ENCODE measurements around the gene P4HB.

Gene P4HB

GRCh38 chr17:81813371-81813684 lies 47.0 kb downstream of the P4HB start:
- DNase-seq (ENCODE audit: low read depth in 1 of 2, low spot score in 1 of 2): no peak
- Histone ChIP-seq H3K4me3 (replicated peaks; ENCODE audit: insufficient read depth, low read length) (no peak overlapping the region), H3K27me3 (ENCODE audit: insufficient read depth, poor library complexity, severe bottlenecking) (peaks cover 2% of the 10 kb centered on the region), H3K27ac (replicated peaks) (no peak overlapping the region)
- TF ChIP-seq POLR2AphosphoS5 (IDR thresholded peaks at IDR 0.05; ENCODE audit: low read depth): no peak
- no peak for TF ChIP-seq SPI1 (IDR thresholded peaks at IDR 0.05; ENCODE audit: borderline replicate concordance, low read depth)
- no peak for TF ChIP-seq CTCF (IDR thresholded peaks at IDR 0.05; ENCODE audit: insufficient read depth, low read length)
- TF ChIP-seq GABPA (IDR thresholded peaks at IDR 0.05; ENCODE audit: low read depth): no peak
- TF ChIP-seq, protein P1, sequence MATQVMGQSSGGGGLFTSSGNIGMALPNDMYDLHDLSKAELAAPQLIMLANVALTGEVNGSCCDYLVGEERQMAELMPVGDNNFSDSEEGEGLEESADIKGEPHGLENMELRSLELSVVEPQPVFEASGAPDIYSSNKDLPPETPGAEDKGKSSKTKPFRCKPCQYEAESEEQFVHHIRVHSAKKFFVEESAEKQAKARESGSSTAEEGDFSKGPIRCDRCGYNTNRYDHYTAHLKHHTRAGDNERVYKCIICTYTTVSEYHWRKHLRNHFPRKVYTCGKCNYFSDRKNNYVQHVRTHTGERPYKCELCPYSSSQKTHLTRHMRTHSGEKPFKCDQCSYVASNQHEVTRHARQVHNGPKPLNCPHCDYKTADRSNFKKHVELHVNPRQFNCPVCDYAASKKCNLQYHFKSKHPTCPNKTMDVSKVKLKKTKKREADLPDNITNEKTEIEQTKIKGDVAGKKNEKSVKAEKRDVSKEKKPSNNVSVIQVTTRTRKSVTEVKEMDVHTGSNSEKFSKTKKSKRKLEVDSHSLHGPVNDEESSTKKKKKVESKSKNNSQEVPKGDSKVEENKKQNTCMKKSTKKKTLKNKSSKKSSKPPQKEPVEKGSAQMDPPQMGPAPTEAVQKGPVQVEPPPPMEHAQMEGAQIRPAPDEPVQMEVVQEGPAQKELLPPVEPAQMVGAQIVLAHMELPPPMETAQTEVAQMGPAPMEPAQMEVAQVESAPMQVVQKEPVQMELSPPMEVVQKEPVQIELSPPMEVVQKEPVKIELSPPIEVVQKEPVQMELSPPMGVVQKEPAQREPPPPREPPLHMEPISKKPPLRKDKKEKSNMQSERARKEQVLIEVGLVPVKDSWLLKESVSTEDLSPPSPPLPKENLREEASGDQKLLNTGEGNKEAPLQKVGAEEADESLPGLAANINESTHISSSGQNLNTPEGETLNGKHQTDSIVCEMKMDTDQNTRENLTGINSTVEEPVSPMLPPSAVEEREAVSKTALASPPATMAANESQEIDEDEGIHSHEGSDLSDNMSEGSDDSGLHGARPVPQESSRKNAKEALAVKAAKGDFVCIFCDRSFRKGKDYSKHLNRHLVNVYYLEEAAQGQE (IDR thresholded peaks at IDR 0.05; ENCODE audit: insufficient replicate concordance, low read depth): no peak

- DNase-seq (ENCODE audit: low read depth in 1 of 2, low spot score in 1 of 2): no peak
- H3K27ac ChIP-seq (replicated peaks): no peak overlapping the region
- no peak overlapping the region for H3K4me3 ChIP-seq (replicated peaks; ENCODE audit: insufficient read depth, low read length)
- TF ChIP-seq, protein P1 (IDR thresholded peaks at IDR 0.05; ENCODE audit: insufficient replicate concordance, low read depth): no peak
- H3K27me3 ChIP-seq (ENCODE audit: insufficient read depth, poor library complexity, severe bottlenecking): peaks cover 2% of the 10 kb centered on the region
These were observed 47.6 kb downstream of the P4HB start for GRCh38 chr17:81812571-81813370.

DNA sequence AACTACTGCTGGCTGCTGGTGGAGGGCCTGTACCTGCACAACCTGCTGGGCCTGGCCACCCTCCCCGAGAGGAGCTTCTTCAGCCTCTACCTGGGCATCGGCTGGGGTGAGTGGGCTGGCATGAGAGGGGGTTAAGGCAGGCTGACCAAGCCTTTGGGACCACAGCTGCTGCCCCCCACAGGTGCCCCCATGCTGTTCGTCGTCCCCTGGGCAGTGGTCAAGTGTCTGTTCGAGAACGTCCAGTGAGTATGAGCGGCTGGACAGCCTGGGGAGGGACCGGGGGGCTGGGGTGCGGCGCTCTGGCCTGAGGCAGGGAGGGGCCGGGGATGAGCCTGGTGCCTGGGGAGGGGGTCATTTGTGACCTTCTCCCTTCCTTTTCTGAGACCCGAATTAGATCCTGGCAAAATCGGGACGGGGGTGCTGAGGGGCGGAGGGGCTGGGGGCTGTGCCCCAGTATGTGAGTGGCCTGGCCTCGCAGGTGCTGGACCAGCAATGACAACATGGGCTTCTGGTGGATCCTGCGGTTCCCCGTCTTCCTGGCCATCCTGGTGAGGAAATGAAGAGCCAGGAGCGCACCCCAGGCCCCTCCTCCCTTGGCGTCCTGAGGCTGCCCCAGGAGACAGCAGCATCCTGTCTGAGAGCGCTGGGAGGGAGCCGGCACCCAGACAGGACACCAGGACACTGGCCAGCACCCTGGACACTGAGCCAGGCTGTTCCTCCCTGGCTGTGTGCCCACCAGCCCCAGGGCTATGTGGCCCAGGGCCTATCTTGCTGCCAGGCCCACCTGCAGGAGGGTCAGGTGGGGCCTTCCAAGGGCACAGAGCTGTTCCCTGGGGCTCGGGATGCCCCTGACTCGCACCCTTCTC lies 48.4 kb downstream of the P4HB start:
- H3K4me3 ChIP-seq (replicated peaks; ENCODE audit: insufficient read depth, low read length): no peak overlapping the region
- H3K27me3 ChIP-seq (ENCODE audit: insufficient read depth, poor library complexity, severe bottlenecking): peaks cover 9% of the 10 kb centered on the region
- TF ChIP-seq, protein P1 (IDR thresholded peaks at IDR 0.05; ENCODE audit: insufficient replicate concordance, low read depth): no peak
- no peak for TF ChIP-seq SPI1 (IDR thresholded peaks at IDR 0.05; ENCODE audit: borderline replicate concordance, low read depth)
- TF ChIP-seq GABPA (IDR thresholded peaks at IDR 0.05; ENCODE audit: low read depth): no peak
- TF ChIP-seq POLR2AphosphoS5 (IDR thresholded peaks at IDR 0.05; ENCODE audit: low read depth): no peak
- no peak for TF ChIP-seq CTCF (IDR thresholded peaks at IDR 0.05; ENCODE audit: insufficient read depth, low read length)
- no peak for DNase-seq (ENCODE audit: low read depth in 1 of 2, low spot score in 1 of 2)
- H3K27ac ChIP-seq (replicated peaks): no peak overlapping the region

Data from HL-60 (cell line).